Measurements from ENCODE around the gene STARD3NL.

Gene STARD3NL

DNA sequence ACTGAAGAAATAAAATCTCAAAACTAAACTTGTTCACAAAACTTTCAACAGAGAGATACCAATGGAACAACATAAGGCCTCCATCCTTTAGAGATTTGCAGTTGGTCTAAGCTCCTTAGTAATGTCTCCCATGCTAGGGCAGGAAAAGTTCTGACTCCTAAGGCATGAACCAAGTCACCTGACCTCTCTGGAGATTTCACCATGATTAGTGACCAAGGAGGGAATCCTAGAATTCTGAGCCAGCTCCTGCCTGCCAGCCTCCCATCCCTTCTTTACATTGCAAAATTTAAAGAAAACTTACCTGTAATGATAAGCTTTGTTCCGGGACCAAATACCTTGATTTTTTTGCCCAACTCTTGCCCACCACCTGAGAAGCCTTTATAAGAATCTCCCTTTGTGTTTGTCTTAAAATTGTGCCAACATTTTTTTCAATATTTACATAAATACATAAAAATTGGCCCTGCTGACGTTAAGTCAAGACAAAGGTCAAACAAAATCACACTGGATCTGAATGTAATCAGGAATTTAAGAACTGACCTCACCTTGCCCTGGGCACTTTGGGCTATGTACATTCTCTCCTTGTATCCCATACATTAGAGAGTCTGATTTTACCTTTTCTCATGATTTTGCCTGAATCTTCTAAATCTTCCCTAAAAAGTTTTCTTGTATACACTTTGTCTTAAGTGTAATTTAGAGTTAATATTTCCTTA is 95.4 kb downstream of the STARD3NL start, which contains the start of gene TARP:
Gene TARP (minus strand): TSS at position 351 of the 710 bp plus-strand sequence.
- Mint-ChIP-seq H3K4me3 (no peak within 1 kb of the TSS), H3K36me3 (ENCODE audit: low read depth) (no peaks in the 10 kb centered on the region), H3K27ac (no peak within 1 kb of the TSS), H3K9me3 (no peaks in the 10 kb centered on the region), H3K4me1 (no peaks in the 10 kb centered on the region), H3K27me3 (ENCODE audit: low read depth) (no peaks in the 10 kb centered on the region)
- no peak for TF ChIP-seq CTCF (IDR thresholded peaks at IDR 0.05; ENCODE audit: unreplicated experiment in 3 of 3)

DNA sequence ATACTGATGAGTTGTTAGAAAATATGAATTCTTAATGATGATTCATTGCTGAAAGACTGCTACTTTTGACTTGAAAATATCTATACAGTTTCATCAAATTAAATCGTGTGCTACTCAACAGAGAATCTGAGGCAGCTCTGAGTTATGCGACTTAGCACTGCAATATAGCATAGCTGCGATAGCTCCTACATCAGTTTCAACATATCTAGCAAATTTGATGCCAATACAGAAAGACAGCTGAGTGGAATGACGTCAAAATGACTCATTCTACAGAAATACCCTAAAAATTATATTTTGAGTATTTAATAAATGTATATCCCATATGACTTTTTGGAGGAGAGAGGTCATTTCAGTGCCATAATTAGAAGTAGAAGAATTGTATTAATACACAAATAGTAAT is 96.4 kb downstream of the STARD3NL start:
- no peaks in the 10 kb centered on the region for H3K9me3 Mint-ChIP-seq
- no peaks in the 10 kb centered on the region for H3K36me3 Mint-ChIP-seq (ENCODE audit: low read depth)
- no peaks in the 10 kb centered on the region for H3K27me3 Mint-ChIP-seq (ENCODE audit: low read depth)
- no peak overlapping the region for H3K27ac Mint-ChIP-seq
- no peak overlapping the region for H3K4me3 Mint-ChIP-seq
- no peak for TF ChIP-seq CTCF (IDR thresholded peaks at IDR 0.05; ENCODE audit: unreplicated experiment in 3 of 3)
- H3K4me1 Mint-ChIP-seq: peaks cover under 1% of the 10 kb centered on the region

DNA sequence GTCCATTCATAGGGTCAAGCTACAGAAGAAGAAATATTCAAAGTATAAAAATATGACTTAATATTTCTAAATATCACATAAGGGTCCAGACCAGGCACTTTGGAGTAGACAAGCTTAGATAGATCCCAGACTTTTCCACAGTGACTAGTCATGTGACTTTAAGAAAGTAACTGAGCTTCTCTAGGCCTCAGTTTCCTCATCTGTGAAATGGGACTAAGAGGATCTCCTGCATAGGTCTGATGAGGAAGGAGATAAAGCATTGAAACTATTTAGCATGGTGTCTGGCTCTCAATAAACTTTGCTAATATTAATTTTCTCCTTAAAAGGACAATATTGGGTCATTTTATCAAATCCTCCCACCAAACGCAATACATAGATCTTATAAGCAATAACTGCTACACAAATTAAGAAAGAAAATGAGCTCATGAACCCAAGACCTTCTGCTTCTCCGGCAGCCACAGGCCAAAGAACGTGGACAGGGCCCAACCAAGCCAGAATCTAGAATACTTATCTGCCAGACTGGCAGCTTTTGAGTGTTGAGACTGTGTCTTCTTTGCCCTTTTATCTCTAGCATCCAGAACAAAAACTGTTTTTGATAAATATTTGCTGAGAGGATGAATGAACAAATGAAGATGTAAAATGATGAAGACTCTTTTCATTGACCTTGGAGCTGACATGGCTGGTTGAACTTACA is 97.0 kb downstream of the STARD3NL start:
- H3K27ac Mint-ChIP-seq: no peak overlapping the region
- no peaks in the 10 kb centered on the region for H3K36me3 Mint-ChIP-seq (ENCODE audit: low read depth)
- no peak overlapping the region for H3K4me3 Mint-ChIP-seq
- no peak for TF ChIP-seq CTCF (IDR thresholded peaks at IDR 0.05; ENCODE audit: unreplicated experiment in 3 of 3)
- H3K27me3 Mint-ChIP-seq (ENCODE audit: low read depth): no peaks in the 10 kb centered on the region
- peaks cover 6% of the 10 kb centered on the region for H3K4me1 Mint-ChIP-seq
- H3K9me3 Mint-ChIP-seq: no peaks in the 10 kb centered on the region

GRCh38 chr7:38276096-38276877 is 98.2 kb downstream of the STARD3NL start:
- H3K9me3 Mint-ChIP-seq: no peaks in the 10 kb centered on the region
- no peak for TF ChIP-seq CTCF (IDR thresholded peaks at IDR 0.05; ENCODE audit: unreplicated experiment in 3 of 3)
- no peak overlapping the region for H3K27ac Mint-ChIP-seq
- no peaks in the 10 kb centered on the region for H3K27me3 Mint-ChIP-seq (ENCODE audit: low read depth)
- peaks cover 8% of the 10 kb centered on the region for H3K4me1 Mint-ChIP-seq
- no peaks in the 10 kb centered on the region for H3K36me3 Mint-ChIP-seq (ENCODE audit: low read depth)
- H3K4me3 Mint-ChIP-seq: no peak overlapping the region

GRCh38 chr7:38280000-38280399 is 102.0 kb downstream of the STARD3NL start:
- H3K4me1 Mint-ChIP-seq: peaks cover 8% of the 10 kb centered on the region
- H3K27me3 Mint-ChIP-seq (ENCODE audit: low read depth): no peaks in the 10 kb centered on the region
- no peak overlapping the region for H3K4me3 Mint-ChIP-seq
- no peaks in the 10 kb centered on the region for H3K36me3 Mint-ChIP-seq (ENCODE audit: low read depth)
- no peaks in the 10 kb centered on the region for H3K9me3 Mint-ChIP-seq
- TF ChIP-seq CTCF (IDR thresholded peaks at IDR 0.05; ENCODE audit: unreplicated experiment in 3 of 3): no peak
- H3K27ac Mint-ChIP-seq: no peak overlapping the region

All from nephron (organoid).